HEK293 (cell line): Measurements from ENCODE around the gene TAF8.
A peak's percentile ranks its signal among the peaks of the same experiment; 100 is the strongest.

Source experiments
- CTCF ChIA-PET: fragments of 350-600 bp; formaldehyde crosslinking; extraction: SDS; loops from one replicate; lab custom pipeline; 2021; ENCODE audit warnings: antibody characterized with exemption; lab: Yijun Ruan, JAX
- POLR2A ChIA-PET: fragments of 300-600 bp; formaldehyde crosslinking; extraction: SDS; loops from one replicate; lab custom pipeline; 2020; ENCODE audit warnings: antibody characterized with exemption, inconsistent platforms; lab: Yijun Ruan, JAX
- H3K27ac ChIP-seq: fragments of 200-500 bp; sonication (Bioruptor generic); 2 replicates; pipeline ENCODE4 v1.5.1; 2014; ENCODE audit warnings: low read depth, low read length, control low read depth, inconsistent platforms; ENCODE audit errors: extremely low read depth
- H3K36me3 ChIP-seq, 2 experiments: fragments of 200-500 bp in 1 of 2; sonication (Bioruptor generic) in 1 of 2; 1 replicate in 1 of 2; 2 replicates in 1 of 2; pipeline ENCODE4 v1.5.1; 2014 to 2017; ENCODE audit warnings: inconsistent platforms in 2 of 2, low read length in 2 of 2; ENCODE audit not compliant: control insufficient read depth in 2 of 2, insufficient read depth in 1 of 2
- H3K4me1 ChIP-seq: fragments of 200-500 bp; sonication (Bioruptor generic); 2 replicates; pipeline ENCODE4 v1.5.1; 2014; ENCODE audit warnings: mild to moderate bottlenecking, low read length, inconsistent platforms; ENCODE audit not compliant: control insufficient read depth, insufficient read depth
- H3K4me3 ChIP-seq: 2 replicates; pipeline ENCODE4 v1.5.1; 2011; ENCODE audit warnings: low read depth, mild to moderate bottlenecking, control low read depth, low read length, moderate library complexity
- H3K9me3 ChIP-seq: fragments of 200-500 bp; sonication (Bioruptor generic); 2 replicates; pipeline ENCODE4 v1.5.1; 2014; ENCODE audit warnings: low read depth, low read length, inconsistent platforms; ENCODE audit not compliant: control insufficient read depth, insufficient read depth
- BCL11B ChIP-seq: fragments of 450-650 bp; formaldehyde crosslinking; IDR thresholded peaks from 2 replicates; pipeline ENCODE4 v1.5.1; 2016; ENCODE audit warnings: low read depth, missing biosample characterization, missing genetic modification characterization
- HOXA7 ChIP-seq: sonication (generic); formaldehyde crosslinking; IDR thresholded peaks from 2 replicates; pipeline ENCODE4 v1.8.1; 2022; ENCODE audit warnings: missing genetic modification reagents, borderline replicate concordance
- KLF7 ChIP-seq: fragments of 450-650 bp; formaldehyde crosslinking; IDR thresholded peaks from 2 replicates; pipeline ENCODE4 v1.5.1; 2016; ENCODE audit warnings: missing biosample characterization, missing genetic modification characterization, borderline replicate concordance
- PBX3 ChIP-seq: sonication (generic); formaldehyde crosslinking; IDR thresholded peaks from 2 replicates; pipeline ENCODE4 v1.8.1; 2022; ENCODE audit warnings: mild to moderate bottlenecking, moderate library complexity, missing genetic modification reagents
- ZBTB10 ChIP-seq: fragments of 450-650 bp; formaldehyde crosslinking; IDR thresholded peaks from 2 replicates; pipeline ENCODE4 v1.5.1; 2016; ENCODE audit warnings: missing biosample characterization, missing genetic modification characterization
- ZBTB8A ChIP-seq: fragments of 450-650 bp; formaldehyde crosslinking; IDR thresholded peaks from 2 replicates; pipeline ENCODE4 v1.5.1; 2016; ENCODE audit warnings: missing biosample characterization, missing genetic modification characterization
- ZFP3 ChIP-seq: fragments of 450-650 bp; formaldehyde crosslinking; IDR thresholded peaks from 2 replicates; pipeline ENCODE4 v1.5.1; 2016; ENCODE audit warnings: low read depth, missing biosample characterization, missing genetic modification characterization
- ZNF174 ChIP-seq: fragments of 450-650 bp; formaldehyde crosslinking; IDR thresholded peaks from 2 replicates; pipeline ENCODE4 v1.5.0; 2017; ENCODE audit warnings: missing biosample characterization, mild to moderate bottlenecking, missing genetic modification characterization
- ZNF341 ChIP-seq: fragments of 450-650 bp; formaldehyde crosslinking; IDR thresholded peaks from 2 replicates; pipeline ENCODE4; 2016; ENCODE audit warnings: low read depth, missing biosample characterization, missing genetic modification characterization
- ZNF37A ChIP-seq: fragments of 450-650 bp; IDR thresholded peaks from 2 replicates; pipeline ENCODE4 v1.5.1; 2018; ENCODE audit warnings: missing biosample characterization, missing genetic modification characterization
- ZNF433 ChIP-seq: fragments of 450-650 bp; formaldehyde crosslinking; IDR thresholded peaks from 2 replicates; pipeline ENCODE4 v1.5.1; 2016; ENCODE audit warnings: missing biosample characterization, missing genetic modification characterization, low read depth
- ZNF571 ChIP-seq: fragments of 450-650 bp; formaldehyde crosslinking; IDR thresholded peaks from 2 replicates; pipeline ENCODE4 v1.5.0; 2017; ENCODE audit warnings: missing biosample characterization, missing genetic modification characterization
- ZNF610 ChIP-seq: fragments of 450-650 bp; formaldehyde crosslinking; IDR thresholded peaks from 2 replicates; pipeline ENCODE4 v1.5.1; 2016; ENCODE audit warnings: missing biosample characterization, missing genetic modification characterization, borderline replicate concordance
- ZNF792 ChIP-seq: fragments of 450-650 bp; formaldehyde crosslinking; IDR thresholded peaks from 2 replicates; pipeline ENCODE4 v1.5.1; 2016; ENCODE audit warnings: missing biosample characterization, missing genetic modification characterization
- ZXDB ChIP-seq: fragments of 450-650 bp; formaldehyde crosslinking; IDR thresholded peaks from 2 replicates; pipeline ENCODE4 v1.5.1; 2016; ENCODE audit warnings: missing biosample characterization, missing genetic modification characterization

Gene TAF8

DNA sequence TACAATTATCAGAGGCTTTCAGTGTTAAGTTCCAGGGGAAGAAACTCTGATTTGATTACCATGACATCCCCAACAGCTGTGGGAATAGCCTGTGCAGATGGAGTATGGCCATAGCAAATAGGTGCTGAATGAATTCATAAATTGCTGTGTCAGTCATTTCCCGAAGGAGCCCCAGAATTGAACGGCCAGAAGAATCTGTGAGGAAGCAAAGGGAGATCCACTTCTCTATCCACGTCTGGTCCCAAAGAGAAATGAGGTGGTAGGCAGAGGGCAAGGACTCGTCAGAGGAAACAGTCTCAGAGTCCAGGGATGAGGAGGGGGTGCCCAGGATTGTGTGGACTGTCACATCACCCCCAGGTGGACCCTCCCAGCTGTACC, 3.1 kb upstream of the TAF8 start:
- Histone ChIP-seq H3K4me1 (peaks cover 21% of the 10 kb centered on the region), H3K27ac (no peak overlapping the region), H3K36me3 (peaks cover 5 to 6% of the 10 kb centered on the region in 2 experiments; a peak in 2 of 3 replicates), H3K9me3 (no peaks in the 10 kb centered on the region), H3K4me3 (no peak overlapping the region)
- ChIA-PET POLR2A (interaction anchor here (0.8 to 4.2 kb wide), 3 partner anchors 19 to 261 kb away, joined by 3 to 27 read pairs (median 4); partner anchors contain the start of gene TOMM6), CTCF (interaction anchor here (0.7 to 10.0 kb wide), 8 partner anchors 109 to 679 kb away, joined by 3 to 192 read pairs (median 5); partner anchors contain the start of genes BYSL, CCND3, FRS3 and MED20)
- TF ChIP-seq HOXA7 (CRISPR knock-in tag) = no peak
- no peak for TF ChIP-seq BCL11B
- no peak for TF ChIP-seq ZNF571 (tag by site-specific recombination)
- no peak for TF ChIP-seq KLF7 (tag by site-specific recombination)
- TF ChIP-seq ZNF37A = no peak
- TF ChIP-seq ZNF792 (tag by site-specific recombination) = no peak
- no peak for TF ChIP-seq ZNF341 (tag by site-specific recombination)
- no peak for TF ChIP-seq ZNF610 (tag by site-specific recombination)
- no peak for TF ChIP-seq ZFP3 (tag by site-specific recombination)
- no peak for TF ChIP-seq ZNF174 (tag by site-specific recombination)

DNA sequence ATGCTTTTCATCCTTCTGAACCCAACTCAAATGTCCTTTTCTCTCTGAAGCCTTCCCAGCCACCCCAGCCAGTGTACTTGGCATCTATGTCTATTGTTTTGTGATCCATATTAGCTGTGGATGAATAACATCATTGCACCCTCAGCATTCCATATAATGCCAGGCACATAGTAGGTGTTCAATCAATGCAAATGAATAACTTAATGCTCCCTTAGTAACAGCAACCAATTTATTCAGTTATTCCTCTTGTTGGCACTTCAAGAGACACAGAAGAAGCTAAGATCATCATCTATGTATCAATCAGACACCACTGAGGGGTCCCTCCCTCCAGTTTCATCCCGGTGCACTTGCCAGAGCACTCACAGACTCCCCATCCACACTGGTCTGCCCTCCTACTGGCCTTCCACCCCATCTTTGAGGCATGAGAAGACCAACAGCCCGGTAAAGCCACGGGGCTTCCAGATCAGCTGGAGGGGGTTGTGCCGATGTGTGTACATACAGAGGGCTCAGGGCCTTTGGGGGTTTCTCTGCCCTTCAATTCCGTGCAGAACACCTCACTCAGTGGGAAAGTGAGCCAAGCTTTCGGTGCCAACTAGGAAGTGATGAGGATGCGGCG, 2.4 kb upstream of the TAF8 start:
- CTCF ChIA-PET = interaction anchor here (0.7 to 10.0 kb wide), 8 partner anchors 10 to 679 kb away, joined by 3 to 192 read pairs (median 4); partner anchors contain the start of genes BYSL, CCND3, FRS3 and MED20
- no peaks in the 10 kb centered on the region for H3K9me3 ChIP-seq
- POLR2A ChIA-PET = interaction anchor here (0.9 to 4.2 kb wide), 4 partner anchors 19 to 262 kb away, joined by 3 to 27 read pairs (median 4); partner anchors contain the start of genes BYSL, MED20 and TOMM6

More for the DNA sequence above, 2.4 kb upstream of the TAF8 start:
- H3K36me3 ChIP-seq = peaks cover 10 to 13% of the 10 kb centered on the region in 2 experiments; a peak in 2 of 3 replicates
- H3K4me3 ChIP-seq = peak overlapping the region; percentile 70
- H3K27ac ChIP-seq = peak overlapping the region; percentile 27; the same call in 1 of the 2 replicates
- 0 out of 2 replicates have a peak, but pooled peaks have one; percentile 7 for TF ChIP-seq ZBTB8A (tag by site-specific recombination)
- peak; percentile 100 for TF ChIP-seq ZXDB (tag by site-specific recombination)
- 0 out of 2 replicates have a peak, but pooled peaks have one; percentile 18 for TF ChIP-seq PBX3 (CRISPR knock-in tag)
- TF ChIP-seq ZNF433 (tag by site-specific recombination) = no peak
- TF ChIP-seq ZBTB10 (tag by site-specific recombination) = no peak
- H3K4me1 ChIP-seq = peaks cover 21% of the 10 kb centered on the region
